GM20431 (cell line): Measurements from ENCODE around the gene MFAP3.
"Not testable (repeated sequence)": the region's sequence is repeated elsewhere in the genome, so short reads cannot be mapped to it uniquely, and the experiment has no call there.

Source experiments
- in situ Hi-C: fragments of 300-500 bp; cut with MseI, MboI; formaldehyde crosslinking; loops from one replicate; pipeline ENCODE4 v1.15.0; 2020; ENCODE audit warnings: low sequenced_read_pairs; ENCODE audit not compliant: unreplicated experiment

MFAP3 gene

GRCh38 chr5:154038707-154039457, at the start of gene MFAP3, which contains the start of gene FAM114A2:
TSS of gene MFAP3 (plus strand) at chr5:154038967. CDS start at chr5:154049723, 10,756 bp downstream.
TSS of gene FAM114A2 (minus strand) at chr5:154038910. CDS start at chr5:154034953, 3,957 bp downstream.
- in situ Hi-C loops = no loop called here

- in situ Hi-C loops = no loop called here
These were observed 47.6 kb upstream of the MFAP3 start for GRCh38 chr5:153991168-153991567.

GRCh38 chr5:153998010-153998409, 40.8 kb upstream of the MFAP3 start:
- in situ Hi-C loops = no loop called here

- in situ Hi-C loops = no loop called here
These were observed 40.0 kb upstream of the MFAP3 start for GRCh38 chr5:153998768-153999167.

- in situ Hi-C loops = no loop called here
These were observed 38.8 kb upstream of the MFAP3 start for GRCh38 chr5:153999995-154000394.

GRCh38 chr5:154000703-154001102, 38.1 kb upstream of the MFAP3 start:
- in situ Hi-C loops = no loop called here

- in situ Hi-C loops = no loop called here
These were observed 36.7 kb upstream of the MFAP3 start for GRCh38 chr5:154002093-154002492.

GRCh38 chr5:154002511-154003020, 36.2 kb upstream of the MFAP3 start:
- in situ Hi-C loops = no loop called here

- in situ Hi-C loops = no loop called here
These were observed 33.1 kb upstream of the MFAP3 start for GRCh38 chr5:154005648-154006047.

- in situ Hi-C loops = no loop called here
These were observed 28.1 kb upstream of the MFAP3 start for GRCh38 chr5:154010660-154011059.

- in situ Hi-C loops = no loop called here
These were observed 23.6 kb upstream of the MFAP3 start for GRCh38 chr5:154015071-154015693.

GRCh38 chr5:154018919-154019318, 19.8 kb upstream of the MFAP3 start:
- in situ Hi-C loops = not testable (repeated sequence)

- in situ Hi-C loops = no loop called here
These were observed 12.8 kb upstream of the MFAP3 start for GRCh38 chr5:154025951-154026350.

GRCh38 chr5:154031937-154032489, 6.8 kb upstream of the MFAP3 start:
- in situ Hi-C loops = no loop called here

- in situ Hi-C loops = no loop called here
These were observed 3.8 kb upstream of the MFAP3 start for GRCh38 chr5:154034944-154035343.

- in situ Hi-C loops = no loop called here
These were observed 483 bp upstream of the MFAP3 start for GRCh38 chr5:154038261-154038706.

GRCh38 chr5:154039458-154039829, 677 bp downstream of the MFAP3 start:
- in situ Hi-C loops = no loop called here

GRCh38 chr5:154042766-154043165, 4.0 kb downstream of the MFAP3 start:
- in situ Hi-C loops = no loop called here

- in situ Hi-C loops = no loop called here
These were observed 5.3 kb downstream of the MFAP3 start for GRCh38 chr5:154044099-154044498.

- in situ Hi-C loops = no loop called here
These were observed 5.8 kb downstream of the MFAP3 start for GRCh38 chr5:154044581-154044980.

GRCh38 chr5:154046486-154046885, 7.7 kb downstream of the MFAP3 start:
- in situ Hi-C loops = no loop called here
